ENCODE measurements around the gene LDLR. TPM values are rescaled to one million over a fixed set of nuclear protein-coding genes. Genes with fewer than 3 reads are reported as not detected.

Gene LDLR
- total RNA-seq, 6 donors from 2014 or later, result 204 to 493 (median 234) TPM

DNA sequence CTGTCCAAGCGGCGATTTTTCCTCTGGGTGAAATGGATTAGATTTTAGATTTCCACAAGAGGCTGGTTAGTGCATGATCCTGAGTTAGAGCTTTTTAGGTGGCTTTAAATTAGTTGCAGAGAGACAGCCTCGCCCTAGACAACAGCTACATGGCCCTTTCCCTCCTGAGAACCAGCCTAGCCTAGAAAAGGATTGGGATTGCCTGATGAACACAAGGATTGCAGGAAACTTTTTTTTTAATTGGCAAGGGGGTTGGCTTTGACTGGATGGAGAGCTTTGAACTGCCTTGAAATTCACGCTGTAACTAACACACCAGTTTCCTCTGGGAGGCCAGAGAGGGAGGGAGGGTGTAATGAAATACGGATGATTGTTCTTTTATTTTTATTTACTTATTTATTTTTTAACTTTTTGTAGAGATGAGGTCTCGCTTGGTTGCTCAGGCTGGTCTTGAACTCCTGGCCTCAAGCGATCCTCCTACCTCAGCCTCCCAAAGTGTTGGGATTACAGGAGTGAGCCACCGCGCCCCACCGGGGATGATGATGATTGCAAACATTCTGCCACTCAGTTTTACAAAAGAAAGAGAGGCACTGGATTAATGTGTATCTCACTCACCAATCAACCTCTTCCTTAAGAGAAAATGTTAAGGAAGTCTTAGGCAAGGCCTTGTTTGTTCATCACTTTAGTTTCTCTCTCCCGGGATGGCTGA is 1.9 kb downstream of the LDLR start:
- Histone ChIP-seq H3K36me3 (peaks cover 0 to 21% (median 8%) of the 10 kb centered on the region in 4 donors), H3K4me3 (peak overlapping the region; percentile 60 to 83 (median 78)), H3K27ac (peak overlapping the region; percentile 92 to 100 (median 98)), H3K4me1 (peaks cover 58 to 71% (median 61%) of the 10 kb centered on the region in 4 donors), H3K27me3 (no peaks in the 10 kb centered on the region), H3K9me3 (no peaks in the 10 kb centered on the region)
- no peak for DNase-seq
- TF ChIP-seq, protein P1, sequence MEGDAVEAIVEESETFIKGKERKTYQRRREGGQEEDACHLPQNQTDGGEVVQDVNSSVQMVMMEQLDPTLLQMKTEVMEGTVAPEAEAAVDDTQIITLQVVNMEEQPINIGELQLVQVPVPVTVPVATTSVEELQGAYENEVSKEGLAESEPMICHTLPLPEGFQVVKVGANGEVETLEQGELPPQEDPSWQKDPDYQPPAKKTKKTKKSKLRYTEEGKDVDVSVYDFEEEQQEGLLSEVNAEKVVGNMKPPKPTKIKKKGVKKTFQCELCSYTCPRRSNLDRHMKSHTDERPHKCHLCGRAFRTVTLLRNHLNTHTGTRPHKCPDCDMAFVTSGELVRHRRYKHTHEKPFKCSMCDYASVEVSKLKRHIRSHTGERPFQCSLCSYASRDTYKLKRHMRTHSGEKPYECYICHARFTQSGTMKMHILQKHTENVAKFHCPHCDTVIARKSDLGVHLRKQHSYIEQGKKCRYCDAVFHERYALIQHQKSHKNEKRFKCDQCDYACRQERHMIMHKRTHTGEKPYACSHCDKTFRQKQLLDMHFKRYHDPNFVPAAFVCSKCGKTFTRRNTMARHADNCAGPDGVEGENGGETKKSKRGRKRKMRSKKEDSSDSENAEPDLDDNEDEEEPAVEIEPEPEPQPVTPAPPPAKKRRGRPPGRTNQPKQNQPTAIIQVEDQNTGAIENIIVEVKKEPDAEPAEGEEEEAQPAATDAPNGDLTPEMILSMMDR (IDR thresholded peaks at IDR 0.05), result no peak
- no peak for TF ChIP-seq POLR2AphosphoS5 (IDR thresholded peaks at IDR 0.05)
- no peak for TF ChIP-seq EP300 (IDR thresholded peaks at IDR 0.05)
- no peak for TF ChIP-seq POLR2A (IDR thresholded peaks at IDR 0.05)
- ATAC-seq (ENCODE audit: low FRiP score in 2 of 2), result no peak
- 16 to 27% methylated on average over 11 of the region's 11 CpGs for WGBS, 2 donors

DNA sequence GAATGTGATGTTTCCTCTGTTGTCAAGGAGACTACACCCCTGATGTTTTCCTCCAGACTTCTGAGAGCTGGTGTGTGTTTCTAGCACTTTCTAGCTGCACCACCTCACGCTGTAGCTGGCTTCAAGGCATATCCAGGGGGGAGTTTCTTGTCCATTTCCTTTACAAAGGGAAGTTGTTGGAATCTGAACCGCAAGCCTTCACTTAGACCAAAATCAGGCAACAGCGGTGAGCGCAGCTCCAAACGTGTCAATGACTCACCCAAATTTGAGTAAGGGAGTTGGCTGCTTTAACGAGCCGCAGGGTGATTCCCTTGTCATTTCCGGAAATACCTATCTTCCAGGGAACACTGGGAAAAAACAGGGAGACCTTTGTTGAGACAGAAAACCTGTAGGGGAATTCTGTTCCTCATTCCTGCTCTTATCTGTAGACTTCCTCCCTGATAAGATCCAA is 2.5 kb downstream of the LDLR start:
- no peaks in the 10 kb centered on the region for H3K9me3 ChIP-seq
- whole genome bisulfite sequencing, 2 donors, result 2% methylated on average over 6 to 8 of the region's 8 CpGs
- TF ChIP-seq EP300 (IDR thresholded peaks at IDR 0.05) (peak in 3 of 4 donors; percentile 12 to 46 (median 38)), POLR2AphosphoS5 (IDR thresholded peaks at IDR 0.05) (peak; percentile 79 to 80), POLR2A (IDR thresholded peaks at IDR 0.05) (peak in 2 of 4 donors; percentile 45 to 61)
- TF ChIP-seq, protein P1 (IDR thresholded peaks at IDR 0.05), result no peak
- no peaks in the 10 kb centered on the region for H3K27me3 ChIP-seq
- H3K27ac ChIP-seq, result peak overlapping the region; percentile 92 to 100 (median 98)
- H3K4me1 ChIP-seq, result peaks cover 63 to 77% (median 67%) of the 10 kb centered on the region in 4 donors
- ATAC-seq (ENCODE audit: low FRiP score in 2 of 2) (peak in 1 of 2 donors; percentile 29), DNase-seq (peak in 1 of 2 donors; percentile 72)
- peaks cover 0 to 27% (median 10%) of the 10 kb centered on the region in 4 donors for H3K36me3 ChIP-seq
- H3K4me3 ChIP-seq, result peak overlapping the region in 3 of 4 donors; percentile 60 to 83 (median 74)

DNA sequence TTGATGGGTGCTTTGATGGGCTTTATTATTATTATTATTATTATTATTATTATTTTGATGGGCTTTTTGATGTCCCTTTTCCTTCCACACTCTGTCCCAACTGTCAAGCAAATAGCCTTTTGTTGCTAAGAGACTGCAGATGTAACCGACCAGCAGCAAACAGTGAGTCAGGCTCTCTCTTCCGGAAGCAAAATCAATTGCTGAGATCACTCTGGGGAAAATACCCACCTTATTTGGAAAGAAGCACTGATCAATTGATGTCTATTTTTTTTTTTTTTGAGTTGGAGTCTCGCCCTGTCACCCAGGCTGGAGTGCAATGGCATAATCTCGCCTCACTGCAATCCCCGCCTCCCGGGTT is 2.9 kb downstream of the LDLR start:
- Histone ChIP-seq H3K36me3 (peaks cover 0 to 27% (median 12%) of the 10 kb centered on the region in 4 donors), H3K27ac (peak overlapping the region; percentile 92 to 100 (median 98)), H3K27me3 (no peaks in the 10 kb centered on the region), H3K4me1 (peaks cover 65 to 81% (median 69%) of the 10 kb centered on the region in 4 donors), H3K4me3 (peak overlapping the region in 3 of 4 donors; percentile 60 to 83 (median 74)), H3K9me3 (no peaks in the 10 kb centered on the region)
- ATAC-seq (ENCODE audit: low FRiP score in 2 of 2) (peak in 1 of 2 donors; percentile 13), DNase-seq (no peak)
- 37 to 46% methylated on average over 6 of the region's 6 CpGs for WGBS, 2 donors
- TF ChIP-seq EP300 (IDR thresholded peaks at IDR 0.05) (no peak), POLR2AphosphoS5 (IDR thresholded peaks at IDR 0.05) (no peak), POLR2A (IDR thresholded peaks at IDR 0.05) (no peak)
- TF ChIP-seq, protein P1 (IDR thresholded peaks at IDR 0.05), result no peak

DNA sequence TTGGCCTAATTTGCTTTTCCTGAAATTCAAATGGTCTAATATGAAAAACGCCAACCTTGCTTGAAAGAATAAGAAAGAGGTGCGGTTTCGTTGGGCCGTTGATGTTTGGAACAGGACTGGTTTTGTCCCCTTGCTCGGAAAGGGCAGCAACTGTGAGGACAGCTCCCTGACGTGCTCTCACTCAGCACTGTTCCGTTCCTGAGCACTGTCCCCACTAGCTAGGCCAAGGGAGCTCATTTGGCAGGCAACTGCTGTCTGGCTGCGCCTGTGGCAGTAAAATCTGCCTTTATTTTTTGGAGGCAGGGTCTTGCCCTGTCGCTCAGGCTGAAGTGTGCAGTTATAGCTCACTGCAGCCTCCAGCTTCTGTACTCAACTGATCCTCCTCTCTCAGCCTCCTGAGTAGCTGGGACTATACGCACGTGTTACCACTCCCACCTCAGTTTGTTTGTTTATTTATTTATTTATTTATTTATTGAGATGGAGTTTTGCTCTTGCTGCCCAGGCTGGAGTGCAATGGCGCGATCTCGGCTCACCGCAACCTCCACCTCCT is 4.5 kb downstream of the LDLR start:
- peaks cover 63 to 79% (median 70%) of the 10 kb centered on the region in 4 donors for H3K4me1 ChIP-seq
- H3K27ac ChIP-seq, result peak overlapping the region; percentile 92 to 100 (median 98)
- H3K9me3 ChIP-seq, result no peaks in the 10 kb centered on the region
- DNase-seq (no peak), ATAC-seq (ENCODE audit: low FRiP score in 2 of 2) (no peak)
- H3K36me3 ChIP-seq, result peaks cover 0 to 42% (median 16%) of the 10 kb centered on the region in 4 donors
- H3K27me3 ChIP-seq, result no peaks in the 10 kb centered on the region
- WGBS, 2 donors, result 87% methylated on average over 15 of the region's 15 CpGs
- no peak for TF ChIP-seq POLR2A (IDR thresholded peaks at IDR 0.05)
- TF ChIP-seq, protein P1 (IDR thresholded peaks at IDR 0.05), result no peak
- TF ChIP-seq POLR2AphosphoS5 (IDR thresholded peaks at IDR 0.05), result no peak
- TF ChIP-seq EP300 (IDR thresholded peaks at IDR 0.05), result no peak
- H3K4me3 ChIP-seq, result peak overlapping the region in 2 of 4 donors; percentile 60 to 74

Data from upper lobe of left lung (tissue), 6 donors.